ENCODE data around the gene TAF5L.

The TAF5L gene

GRCh38 chr1:229642376-229642775 is 16.5 kb upstream of the TAF5L start:
- no peak for DNase-seq (ENCODE audit: low spot score)
- TF ChIP-seq CTCF (IDR thresholded peaks at IDR 0.05; ENCODE audit: extremely low read depth, missing control alignments), result no peak

GRCh38 chr1:229641306-229641705 is 15.4 kb upstream of the TAF5L start:
- DNase-seq (ENCODE audit: low spot score), result no peak
- no peak for TF ChIP-seq CTCF (IDR thresholded peaks at IDR 0.05; ENCODE audit: extremely low read depth, missing control alignments)

- DNase-seq (ENCODE audit: low spot score), result no peak
Measured at GRCh38 chr1:229640455-229640854, 14.5 kb upstream of the TAF5L start.

GRCh38 chr1:229637746-229638145 is 11.8 kb upstream of the TAF5L start:
- DNase-seq (ENCODE audit: low spot score), result no peak

More at GRCh38 chr1:229640455-229640854, 14.5 kb upstream of the TAF5L start:
- no peak for TF ChIP-seq CTCF (IDR thresholded peaks at IDR 0.05; ENCODE audit: extremely low read depth, missing control alignments)

GRCh38 chr1:229636042-229636441 is 10.1 kb upstream of the TAF5L start:
- TF ChIP-seq CTCF (IDR thresholded peaks at IDR 0.05; ENCODE audit: extremely low read depth, missing control alignments), result no peak

More at GRCh38 chr1:229637746-229638145, 11.8 kb upstream of the TAF5L start:
- TF ChIP-seq CTCF (IDR thresholded peaks at IDR 0.05; ENCODE audit: extremely low read depth, missing control alignments), result no peak

GRCh38 chr1:229631966-229632365 is 6.0 kb upstream of the TAF5L start:
- no peak for TF ChIP-seq CTCF (IDR thresholded peaks at IDR 0.05; ENCODE audit: extremely low read depth, missing control alignments)
- DNase-seq (ENCODE audit: low spot score), result no peak

More at GRCh38 chr1:229636042-229636441, 10.1 kb upstream of the TAF5L start:
- DNase-seq (ENCODE audit: low spot score), result no peak

- TF ChIP-seq CTCF (IDR thresholded peaks at IDR 0.05; ENCODE audit: extremely low read depth, missing control alignments), result no peak
- no peak for DNase-seq (ENCODE audit: low spot score)
Measured at GRCh38 chr1:229631148-229631547, 5.2 kb upstream of the TAF5L start.
